ENCODE data around the gene BANF1.

BANF1 gene

GRCh38 chr11:66042227-66042995 lies 40.1 kb downstream of the BANF1 start:
- DNase-seq: no peak

- DNase-seq: no peak
These were observed 40.9 kb downstream of the BANF1 start for GRCh38 chr11:66042996-66043906.

GRCh38 chr11:66044757-66045156 lies 42.5 kb downstream of the BANF1 start:
- no peak for DNase-seq

GRCh38 chr11:66045177-66045639 lies 42.9 kb downstream of the BANF1 start:
- peak; percentile 72 for DNase-seq

GRCh38 chr11:66046901-66047300 lies 44.6 kb downstream of the BANF1 start:
- no peak for DNase-seq

GRCh38 chr11:66047541-66048365 lies 45.5 kb downstream of the BANF1 start:
- DNase-seq: no peak

- no peak for DNase-seq
These were observed 46.4 kb downstream of the BANF1 start, which contains the start of gene GAL3ST3 for GRCh38 chr11:66048547-66049323. Gene GAL3ST3, minus strand, starts transcription at chr11:66049161. Its CDS starts 3,746 bp downstream, at chr11:66045415.

GRCh38 chr11:66050581-66051231 lies 48.4 kb downstream of the BANF1 start:
- no peak for DNase-seq

- DNase-seq: no peak
These were observed 49.1 kb downstream of the BANF1 start for GRCh38 chr11:66051371-66051765.

- DNase-seq: peak; percentile 98
These were observed 49.7 kb downstream of the BANF1 start, which contains the start of gene SF3B2 for GRCh38 chr11:66051766-66052663. Gene SF3B2, plus strand, starts transcription at chr11:66052364. Its CDS starts 21 bp downstream, at chr11:66052385.

- no peak for DNase-seq
These were observed 50.3 kb downstream of the BANF1 start for GRCh38 chr11:66052664-66052982.

Measured in hematopoietic multipotent progenitor cell treated with erythropoietin and hydrocortisone succinate and interleukin-3 and kit ligand, for 8 days (in vitro differentiated cells).